NCI-H2227 treated with DMSO at 0.1 percent for 48 hours (cell line): ENCODE measurements around the gene PCDH9.
A peak's percentile ranks its signal among the peaks of the same experiment; 100 is the strongest.

Experiments used
- DNase-seq: peaks from one replicate; lab custom pipeline; 2025; lab: John Stamatoyannopoulos, UW

Gene PCDH9

GRCh38 chr13:67036699-67037457 is 193.3 kb downstream of the PCDH9 start:
- no peak for DNase-seq

- DNase-seq: no peak
These were observed 197.0 kb downstream of the PCDH9 start for GRCh38 chr13:67033170-67033569.

GRCh38 chr13:67023130-67023876 is 206.8 kb downstream of the PCDH9 start:
- peak; percentile 35 for DNase-seq

- no peak for DNase-seq
These were observed 211.4 kb downstream of the PCDH9 start for GRCh38 chr13:67018775-67019174.

DNA sequence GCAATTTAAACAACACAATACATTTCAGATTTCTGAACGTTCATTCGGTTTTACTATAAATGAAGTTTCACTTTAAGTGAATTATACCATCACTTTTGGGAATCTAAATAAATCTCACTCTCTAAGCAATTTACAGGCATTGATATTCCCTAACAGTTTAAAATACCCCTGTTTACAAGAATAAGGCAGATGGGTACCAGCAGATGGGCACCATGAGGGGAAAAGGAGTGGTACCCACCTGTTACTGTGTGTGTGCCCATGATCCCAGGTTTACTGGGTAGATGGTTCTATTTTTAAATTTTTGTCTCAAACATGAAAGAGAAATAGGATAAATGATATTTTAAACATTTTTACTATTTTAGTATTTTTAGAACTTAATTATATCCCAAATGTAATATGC is 212.9 kb downstream of the PCDH9 start:
- DNase-seq: no peak

GRCh38 chr13:67015976-67016600 is 214.0 kb downstream of the PCDH9 start:
- no peak for DNase-seq

- no peak for DNase-seq
These were observed 215.7 kb downstream of the PCDH9 start for GRCh38 chr13:67014399-67014798.

- no peak for DNase-seq
These were observed 216.4 kb downstream of the PCDH9 start for GRCh38 chr13:67013709-67014108.

GRCh38 chr13:67008075-67008668 is 222.0 kb downstream of the PCDH9 start:
- DNase-seq: no peak

DNA sequence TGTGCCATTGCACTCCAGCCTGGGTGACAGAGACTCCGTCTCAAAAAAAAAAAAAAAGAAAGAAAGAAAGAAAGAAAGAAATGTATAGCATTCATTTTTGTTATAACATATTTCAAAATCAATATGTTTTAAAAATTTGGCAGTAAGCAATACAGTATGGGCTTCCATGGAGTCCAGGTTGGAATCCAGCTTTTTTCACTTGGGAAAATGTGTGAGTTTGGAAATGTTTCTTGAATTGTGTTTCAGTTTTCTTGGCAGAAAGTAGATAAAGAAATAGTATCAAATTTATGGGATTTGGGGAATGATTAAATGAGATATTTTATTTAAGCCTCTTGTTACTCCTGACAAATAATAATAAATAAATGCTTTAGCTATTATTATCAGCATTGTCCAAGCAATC is 225.6 kb downstream of the PCDH9 start:
- DNase-seq: no peak

DNA sequence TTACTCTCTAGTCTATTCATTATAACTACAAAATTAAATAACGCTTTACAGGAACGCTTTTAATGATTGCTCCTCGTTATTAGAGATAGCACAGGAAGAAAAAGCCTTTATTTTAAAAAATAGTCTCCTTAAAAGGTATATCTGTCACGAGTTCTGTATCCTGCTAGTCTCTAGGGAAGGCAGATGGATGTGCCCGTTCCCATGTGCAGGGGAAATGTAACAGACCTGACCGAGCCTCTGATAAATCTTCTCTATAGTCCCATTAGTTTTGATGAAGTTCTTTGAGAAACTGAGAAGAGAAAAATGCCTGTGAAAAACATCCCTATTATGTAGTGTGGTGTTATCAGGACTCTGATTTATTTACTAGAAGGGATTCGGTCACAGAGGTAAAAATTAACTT is 226.4 kb downstream of the PCDH9 start:
- DNase-seq: no peak

DNA sequence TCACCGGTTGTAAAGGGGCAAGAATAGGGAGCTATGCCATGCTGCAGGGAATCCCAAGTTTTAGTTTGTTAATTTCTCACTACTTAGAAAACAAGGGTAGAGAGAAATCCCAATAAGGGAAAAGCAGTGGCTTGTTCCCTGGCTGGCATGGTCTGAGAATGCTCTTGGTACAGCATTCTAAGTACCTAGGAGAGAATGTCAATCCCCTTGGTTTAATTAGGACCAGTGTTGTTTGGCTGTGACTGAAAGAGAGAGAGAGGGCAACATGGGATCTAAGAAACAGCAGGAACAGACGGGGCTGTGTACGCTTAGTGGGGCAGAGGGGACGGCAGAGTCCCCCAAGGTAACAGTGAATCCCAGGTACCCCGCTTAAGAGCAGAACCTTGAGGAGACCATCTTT is 228.8 kb downstream of the PCDH9 start:
- DNase-seq: no peak

GRCh38 chr13:66996503-66996902 is 233.6 kb downstream of the PCDH9 start:
- no peak for DNase-seq

DNA sequence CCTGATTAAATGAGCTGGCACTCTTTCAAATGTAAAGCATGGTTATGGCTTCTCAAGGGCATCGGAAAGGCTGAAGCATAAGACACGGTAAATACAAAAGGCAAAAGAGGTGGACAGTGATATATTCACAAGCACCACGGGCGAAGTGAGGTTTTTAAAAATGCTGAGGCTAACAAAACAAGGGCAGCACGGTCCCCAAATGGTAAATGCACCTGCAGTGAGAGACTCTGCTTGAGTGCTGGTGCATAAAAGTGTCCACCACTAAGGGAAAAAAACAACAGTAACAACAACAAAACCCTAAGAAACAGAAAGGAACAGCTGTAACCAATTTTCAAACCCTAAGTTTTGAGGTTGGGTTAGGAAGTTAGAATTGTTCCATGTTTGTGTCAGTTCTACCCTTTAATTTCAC is 234.9 kb downstream of the PCDH9 start:
- DNase-seq: no peak

DNA sequence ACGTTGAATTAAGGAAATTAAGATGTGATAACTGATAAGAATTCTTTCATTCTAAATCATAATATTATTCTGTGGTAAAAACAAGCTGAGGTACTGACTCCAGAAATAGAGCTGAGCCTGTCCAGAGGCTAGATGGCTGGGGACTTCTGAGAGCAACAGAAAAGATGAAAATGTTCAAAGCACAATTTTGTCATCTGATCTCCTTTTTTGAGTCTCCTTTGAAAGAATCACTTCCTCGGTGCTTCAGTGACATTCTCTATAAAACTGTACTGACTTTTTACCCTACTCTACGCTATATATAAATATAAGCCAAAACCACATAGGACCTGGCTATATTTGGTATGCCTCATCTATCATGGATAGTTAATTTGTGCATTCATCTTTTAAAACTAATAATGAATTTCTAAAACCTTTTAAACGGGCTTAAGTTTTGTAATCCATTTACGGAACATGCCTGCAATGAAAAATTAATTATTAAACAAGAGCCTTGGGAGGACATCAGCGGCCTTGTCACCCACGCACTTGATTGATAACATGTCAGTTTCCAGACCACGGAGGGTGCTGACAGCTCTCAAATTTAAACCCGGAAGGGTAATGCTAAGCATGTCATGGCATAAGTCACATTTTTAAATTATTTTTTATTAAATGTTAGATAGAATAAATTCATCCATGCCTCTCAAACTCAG is 235.5 kb downstream of the PCDH9 start:
- no peak for DNase-seq

- peak; percentile 64 for DNase-seq
These were observed 236.0 kb downstream of the PCDH9 start for GRCh38 chr13:66994097-66994496.

- no peak for DNase-seq
These were observed 237.4 kb downstream of the PCDH9 start for GRCh38 chr13:66992719-66993118.

- DNase-seq: no peak
These were observed 238.0 kb downstream of the PCDH9 start for GRCh38 chr13:66992183-66992582.

DNA sequence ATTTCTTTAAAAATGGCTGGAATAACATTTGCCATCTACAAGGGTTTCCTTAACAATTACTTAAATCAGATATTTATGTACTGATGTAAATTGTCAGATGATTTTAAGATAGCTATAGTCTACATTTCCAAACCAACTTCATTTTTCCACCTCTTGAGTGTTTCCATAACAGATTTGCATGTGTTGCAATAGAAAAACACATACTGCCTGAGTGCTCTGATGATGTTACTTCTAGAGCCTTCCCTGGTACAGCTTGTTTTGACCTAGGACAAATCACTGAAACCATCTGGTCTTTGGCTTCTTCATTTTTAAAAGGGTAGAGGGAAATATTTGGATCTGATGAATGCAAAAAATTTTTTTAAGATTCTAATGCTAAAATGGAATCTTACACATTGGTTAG is 245.9 kb downstream of the PCDH9 start:
- no peak for DNase-seq

- DNase-seq: no peak
These were observed 248.2 kb downstream of the PCDH9 start for GRCh38 chr13:66981912-66982311.

GRCh38 chr13:66977161-66977560 is 253.0 kb downstream of the PCDH9 start:
- DNase-seq: no peak

DNA sequence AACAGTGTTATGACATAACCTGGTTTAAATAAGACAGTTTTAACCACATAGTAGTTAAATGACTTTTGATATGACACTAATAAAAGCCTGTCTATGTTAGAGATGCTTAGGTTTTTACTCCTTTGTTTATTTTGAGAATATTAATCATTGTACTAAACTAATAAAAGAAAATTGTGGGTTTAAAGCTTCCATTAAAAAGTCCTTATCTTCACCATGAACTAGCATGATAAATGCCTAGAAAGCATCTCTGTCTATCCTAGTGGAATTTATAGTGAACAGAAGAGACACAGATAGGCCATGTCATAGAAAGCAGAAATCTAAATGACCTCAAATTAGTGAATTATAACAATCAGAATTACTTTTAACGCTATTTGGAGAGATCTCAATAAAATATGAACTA is 255.2 kb downstream of the PCDH9 start:
- DNase-seq: no peak
